CD4-positive, alpha-beta T cell treated with Interleukin-12 subunit alpha and Interleukin-12 subunit beta, for 1 hour (primary cell): ENCODE measurements around the gene FAT3.

Source experiments
- DNase-seq: peaks from one replicate; pipeline ENCODE4 v3.0.0-alpha.2; 2020

The FAT3 gene

GRCh38 chr11:92227959-92228935 lies 3.6 kb downstream of the FAT3 start:
- DNase-seq = no peak

- DNase-seq = no peak
Measured at GRCh38 chr11:92236856-92237255, 12.2 kb downstream of the FAT3 start.

- no peak for DNase-seq
Measured at GRCh38 chr11:92240916-92241315, 16.3 kb downstream of the FAT3 start.

GRCh38 chr11:92245700-92246271 lies 21.2 kb downstream of the FAT3 start:
- no peak for DNase-seq

- no peak for DNase-seq
Measured at GRCh38 chr11:92246630-92247029, 22.0 kb downstream of the FAT3 start.

GRCh38 chr11:92249156-92249753 lies 24.6 kb downstream of the FAT3 start:
- DNase-seq = no peak

- DNase-seq = no peak
Measured at GRCh38 chr11:92251980-92252379, 27.4 kb downstream of the FAT3 start.

- no peak for DNase-seq
Measured at GRCh38 chr11:92253421-92253820, 28.8 kb downstream of the FAT3 start.

- no peak for DNase-seq
Measured at GRCh38 chr11:92253945-92254344, 29.3 kb downstream of the FAT3 start.

GRCh38 chr11:92257536-92257935 lies 32.9 kb downstream of the FAT3 start:
- DNase-seq = no peak

GRCh38 chr11:92259861-92260260 lies 35.2 kb downstream of the FAT3 start:
- DNase-seq = no peak

- no peak for DNase-seq
Measured at GRCh38 chr11:92264350-92264749, 39.7 kb downstream of the FAT3 start.

- DNase-seq = no peak
Measured at GRCh38 chr11:92266806-92267205, 42.2 kb downstream of the FAT3 start.

- no peak for DNase-seq
Measured at GRCh38 chr11:92267278-92267677, 42.7 kb downstream of the FAT3 start.

- DNase-seq = no peak
Measured at GRCh38 chr11:92267968-92268367, 43.4 kb downstream of the FAT3 start.

- DNase-seq = no peak
Measured at GRCh38 chr11:92268546-92268945, 43.9 kb downstream of the FAT3 start.

- no peak for DNase-seq
Measured at GRCh38 chr11:92269021-92269420, 44.4 kb downstream of the FAT3 start.

GRCh38 chr11:92269841-92270240 lies 45.2 kb downstream of the FAT3 start:
- no peak for DNase-seq

- DNase-seq = no peak
Measured at GRCh38 chr11:92272651-92273050, 48.0 kb downstream of the FAT3 start.
